ENCODE data around the gene DCUN1D1.

DCUN1D1 gene

DNA sequence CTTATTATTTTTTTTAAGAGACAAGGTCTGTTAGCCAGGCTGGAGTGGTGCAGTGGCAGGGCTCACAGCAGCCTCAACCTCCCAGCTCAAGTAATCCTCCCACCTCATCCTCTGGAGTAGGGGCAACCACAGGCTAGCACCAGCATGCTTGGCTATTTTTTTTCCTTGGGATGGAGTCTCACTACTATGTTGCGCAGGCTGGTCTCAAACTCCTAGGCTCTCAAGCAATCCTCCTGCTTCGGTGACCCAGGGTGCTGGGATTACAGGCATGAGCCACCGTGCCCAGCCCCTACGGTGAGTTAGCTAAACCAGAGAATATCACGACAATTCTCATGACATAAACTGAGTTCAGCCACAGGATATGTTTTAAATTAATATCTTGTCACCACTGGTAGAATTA, 2.0 kb downstream of the DCUN1D1 start:
- no peak for FAIRE-seq
- DNase-seq (ENCODE audit: extremely low spot score, insufficient read length, low read depth) = no peak

DNA sequence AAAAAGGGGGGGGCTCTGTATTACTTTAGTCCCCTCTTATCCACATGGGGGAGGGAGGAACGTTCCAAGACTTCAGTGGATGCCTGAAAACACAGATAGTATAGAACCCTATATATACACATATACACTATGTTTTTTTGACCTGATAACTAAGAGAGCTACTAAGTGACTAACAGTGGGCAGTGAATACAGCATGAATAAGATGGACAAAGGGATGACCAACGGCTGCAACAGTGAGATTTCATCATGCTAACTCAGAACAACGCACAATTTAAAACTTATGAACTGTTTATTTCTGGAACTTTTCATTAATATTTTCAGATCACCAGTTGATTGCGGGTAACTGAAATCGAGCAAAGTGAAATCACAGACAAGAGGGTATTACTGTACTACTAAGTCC, 7.3 kb downstream of the DCUN1D1 start:
- DNase-seq (ENCODE audit: extremely low spot score, insufficient read length, low read depth) (no peak), FAIRE-seq (no peak)

DNA sequence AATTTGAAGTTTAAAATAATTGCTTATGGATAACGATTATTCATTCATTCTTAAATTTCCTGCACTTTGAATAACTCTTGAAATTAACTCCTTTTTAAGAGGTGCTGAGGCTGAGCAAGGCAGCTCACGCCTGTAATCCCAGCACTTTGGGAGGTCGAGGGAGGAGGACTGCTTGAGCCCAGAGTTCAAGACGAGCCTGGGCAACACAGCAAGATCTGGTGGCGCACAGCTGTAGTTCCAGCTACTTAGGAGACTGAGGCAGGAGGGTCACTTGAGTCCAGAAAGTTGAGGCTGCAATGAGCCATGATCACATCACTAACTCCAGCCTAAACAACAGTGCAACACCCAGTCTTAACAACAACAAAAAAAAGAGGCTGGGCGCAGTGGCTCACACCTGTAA, 8.0 kb downstream of the DCUN1D1 start:
- DNase-seq (ENCODE audit: extremely low spot score, insufficient read length, low read depth) (no peak), FAIRE-seq (no peak)

DNA sequence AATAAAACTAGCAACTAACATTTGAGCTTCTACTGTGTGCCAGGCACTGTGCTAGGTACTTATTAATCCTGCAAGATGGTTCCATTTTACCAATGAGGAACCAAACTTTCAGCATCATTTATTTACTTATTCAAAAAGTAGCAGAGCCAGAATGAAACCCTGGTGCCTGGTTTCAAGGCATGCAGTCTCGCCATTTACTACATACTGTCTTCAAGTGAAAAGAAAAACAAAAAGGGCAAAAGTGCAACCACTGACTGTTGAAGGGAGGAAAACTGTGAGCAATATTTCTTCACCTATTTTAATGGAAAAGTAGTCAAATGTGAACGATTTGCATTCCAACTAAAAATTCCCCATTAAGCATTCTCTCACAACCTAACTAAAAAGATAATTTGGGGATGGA, 8.7 kb downstream of the DCUN1D1 start:
- DNase-seq (ENCODE audit: extremely low spot score, insufficient read length, low read depth) = no peak
- FAIRE-seq = peak; percentile 68

DNA sequence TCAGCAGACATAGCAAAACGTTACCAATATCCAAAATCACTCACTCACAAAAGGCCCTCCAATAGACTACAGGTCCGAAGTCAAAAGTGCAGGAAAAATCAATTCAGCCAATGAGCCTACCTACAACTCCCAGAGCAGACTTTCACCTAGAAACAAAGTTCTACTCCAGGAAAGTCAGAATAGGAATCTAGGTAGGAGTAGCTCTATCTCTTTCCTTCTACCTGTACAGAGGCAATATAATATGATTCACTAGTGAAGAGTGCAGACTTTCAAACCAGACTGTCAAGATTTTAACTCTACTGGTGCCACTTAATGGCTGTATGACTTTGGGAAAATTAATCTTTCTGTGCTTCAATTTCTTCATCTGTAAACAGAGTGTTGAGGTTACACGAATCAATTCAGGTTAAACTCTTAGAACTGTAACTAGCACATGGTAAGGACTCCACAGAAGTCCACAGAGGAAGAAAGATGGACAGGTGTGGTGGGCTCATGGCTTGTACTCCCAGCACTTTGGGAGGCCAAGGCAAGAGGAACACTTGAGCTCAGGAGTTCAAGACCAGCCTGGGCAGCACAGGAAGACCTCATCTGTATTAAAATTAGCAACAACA, 9.4 kb downstream of the DCUN1D1 start:
- FAIRE-seq (no peak), DNase-seq (ENCODE audit: extremely low spot score, insufficient read length, low read depth) (no peak)

DNA sequence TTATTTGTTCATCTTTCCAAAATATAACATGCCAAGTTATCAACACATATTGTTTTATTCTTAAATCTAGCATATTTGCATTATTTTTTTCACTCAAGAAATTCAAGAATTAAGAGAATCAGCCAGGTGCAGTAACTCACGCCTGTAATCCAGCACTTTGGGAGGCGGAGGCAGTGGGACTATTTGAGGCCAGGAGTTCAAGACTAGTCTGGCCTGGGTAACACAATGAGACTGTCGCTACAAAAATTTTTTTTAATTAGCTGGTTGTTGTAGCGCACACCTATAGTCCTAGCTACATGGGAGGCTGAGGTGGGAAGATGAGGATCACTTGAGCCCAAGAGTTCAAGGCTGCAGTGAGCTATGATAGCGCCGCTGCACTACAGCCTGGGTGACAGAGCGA, 10.5 kb downstream of the DCUN1D1 start:
- no peak for FAIRE-seq

DNA sequence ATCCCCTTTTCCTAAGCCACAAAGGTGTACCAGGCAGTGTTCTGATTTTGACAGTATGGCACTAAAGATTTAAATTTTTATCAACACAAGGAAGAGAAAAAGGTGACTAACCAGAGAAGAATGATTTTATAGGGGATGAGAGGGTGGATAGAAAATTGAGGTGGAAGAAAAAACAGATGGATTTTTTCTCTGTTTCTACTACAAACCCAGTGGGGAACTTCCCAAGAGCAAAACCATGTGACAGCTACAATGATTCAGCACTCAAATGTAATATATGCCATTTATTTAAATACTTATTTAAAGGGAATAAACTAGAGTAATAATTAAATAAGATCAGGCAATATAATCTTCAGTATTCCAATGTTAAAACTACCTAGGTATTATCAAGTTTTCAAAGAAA, 11.1 kb downstream of the DCUN1D1 start:
- FAIRE-seq = no peak
- no peak for DNase-seq (ENCODE audit: extremely low spot score, insufficient read length, low read depth)

More for the DNA sequence above, 10.5 kb downstream of the DCUN1D1 start:
- DNase-seq (ENCODE audit: extremely low spot score, insufficient read length, low read depth) = no peak

DNA sequence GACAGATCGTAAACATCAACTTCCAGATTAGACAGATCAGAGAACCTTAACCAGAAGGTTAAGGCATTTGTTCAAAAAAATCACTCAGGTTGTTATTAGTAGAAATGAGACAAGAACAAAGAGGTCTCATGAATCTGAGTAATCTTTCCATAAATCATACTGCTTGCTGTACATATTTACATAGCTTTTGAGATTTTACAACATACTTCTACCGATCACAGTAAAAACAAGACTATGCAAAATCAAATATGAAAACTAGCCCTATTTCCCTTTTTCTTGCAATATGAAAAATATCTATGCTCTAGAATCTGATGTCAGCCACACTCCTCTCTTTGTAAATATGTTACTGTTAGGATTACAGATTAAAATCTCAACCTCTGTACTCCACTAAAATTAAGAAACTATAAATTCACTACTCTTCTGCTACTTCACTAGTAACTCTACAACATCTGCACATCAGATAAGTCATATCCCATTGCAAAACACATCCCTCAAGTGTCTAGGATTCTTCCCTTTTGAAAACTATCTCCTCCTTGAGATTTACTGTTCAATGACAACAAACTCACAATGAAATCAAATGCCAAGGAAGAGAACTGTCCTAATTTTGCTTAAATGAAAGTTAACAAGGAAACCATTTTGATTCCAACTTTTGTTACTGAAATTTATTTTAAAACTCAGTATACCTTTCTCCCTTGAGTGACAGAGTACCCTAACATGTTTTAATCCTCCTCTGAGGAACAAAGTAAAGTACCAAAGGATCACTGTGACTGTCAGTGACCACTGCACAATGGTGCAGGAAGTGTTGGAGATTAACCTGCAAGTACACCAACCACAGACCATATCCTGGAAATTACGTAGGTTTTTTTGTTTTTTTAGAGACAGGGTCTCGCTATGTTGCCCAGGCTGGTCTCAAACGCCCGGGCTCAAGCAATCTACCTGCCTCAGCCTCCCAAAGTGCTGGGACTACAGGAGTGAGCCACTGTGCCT, 12.8 kb downstream of the DCUN1D1 start:
- no peak for DNase-seq (ENCODE audit: extremely low spot score, insufficient read length, low read depth)
- peak; percentile 61 for FAIRE-seq

DNA sequence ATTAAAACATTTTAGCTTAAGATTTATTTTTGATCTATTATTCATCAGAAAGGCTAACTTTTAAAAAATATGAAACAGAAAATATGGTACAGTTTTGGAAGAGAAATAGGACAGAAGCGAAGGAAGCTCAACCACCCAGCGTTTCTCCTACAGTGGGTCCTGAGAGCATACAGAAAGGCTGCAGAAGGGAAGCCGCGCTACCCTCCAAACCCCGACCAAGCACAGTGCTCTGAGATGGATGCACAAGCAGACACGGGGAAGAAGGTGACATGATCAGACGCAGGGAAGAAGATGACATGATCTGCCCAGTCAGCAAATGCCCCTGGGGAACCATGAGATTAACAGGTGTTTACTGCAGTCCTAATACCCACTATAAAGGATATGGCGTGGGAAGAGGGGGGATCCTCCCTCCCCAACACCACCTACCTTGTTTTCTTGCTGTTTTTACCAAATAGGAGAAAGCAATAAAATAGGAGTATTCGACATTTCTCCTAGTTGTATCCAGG, 14.4 kb downstream of the DCUN1D1 start:
- FAIRE-seq = no peak
- no peak for DNase-seq (ENCODE audit: extremely low spot score, insufficient read length, low read depth)

DNA sequence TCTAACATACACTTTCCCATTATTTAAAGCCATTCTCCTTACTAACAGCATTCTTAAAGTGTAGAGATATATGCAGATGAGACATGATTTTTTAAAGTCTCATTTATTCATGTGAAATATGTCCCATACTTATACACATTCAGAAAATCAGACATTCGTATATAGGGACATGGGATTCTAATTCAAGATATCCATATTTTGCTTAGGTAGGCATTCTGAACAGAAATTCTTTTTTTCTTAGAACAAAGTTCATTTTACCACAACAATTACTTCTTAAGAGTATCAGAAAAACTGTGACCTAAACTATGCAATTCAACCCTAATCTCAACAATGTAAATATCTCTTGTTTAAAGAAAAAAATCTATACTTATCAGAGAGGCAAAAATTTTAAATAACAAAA, 16.2 kb downstream of the DCUN1D1 start:
- DNase-seq (ENCODE audit: extremely low spot score, insufficient read length, low read depth) (no peak), FAIRE-seq (no peak)

DNA sequence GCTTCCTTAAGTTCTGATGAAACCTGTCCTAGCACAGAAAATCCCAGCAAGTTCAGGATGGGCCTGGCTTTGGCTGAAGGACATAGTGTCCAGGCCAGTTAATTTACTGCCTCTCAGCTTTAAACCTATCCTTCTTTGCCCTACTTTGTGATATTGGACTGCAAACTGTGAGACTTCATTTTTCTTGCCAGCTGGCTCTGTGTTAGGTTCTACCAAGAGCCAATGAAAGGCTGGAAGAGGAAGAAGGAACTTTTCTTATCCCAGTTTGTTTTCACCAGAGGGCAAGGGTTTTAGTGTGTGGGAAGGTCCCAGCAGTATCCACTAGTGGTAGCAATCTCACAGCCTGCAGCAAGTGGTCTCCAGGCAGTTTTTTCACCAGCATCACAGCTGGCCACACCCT, 18.2 kb downstream of the DCUN1D1 start:
- no peak for FAIRE-seq

DNA sequence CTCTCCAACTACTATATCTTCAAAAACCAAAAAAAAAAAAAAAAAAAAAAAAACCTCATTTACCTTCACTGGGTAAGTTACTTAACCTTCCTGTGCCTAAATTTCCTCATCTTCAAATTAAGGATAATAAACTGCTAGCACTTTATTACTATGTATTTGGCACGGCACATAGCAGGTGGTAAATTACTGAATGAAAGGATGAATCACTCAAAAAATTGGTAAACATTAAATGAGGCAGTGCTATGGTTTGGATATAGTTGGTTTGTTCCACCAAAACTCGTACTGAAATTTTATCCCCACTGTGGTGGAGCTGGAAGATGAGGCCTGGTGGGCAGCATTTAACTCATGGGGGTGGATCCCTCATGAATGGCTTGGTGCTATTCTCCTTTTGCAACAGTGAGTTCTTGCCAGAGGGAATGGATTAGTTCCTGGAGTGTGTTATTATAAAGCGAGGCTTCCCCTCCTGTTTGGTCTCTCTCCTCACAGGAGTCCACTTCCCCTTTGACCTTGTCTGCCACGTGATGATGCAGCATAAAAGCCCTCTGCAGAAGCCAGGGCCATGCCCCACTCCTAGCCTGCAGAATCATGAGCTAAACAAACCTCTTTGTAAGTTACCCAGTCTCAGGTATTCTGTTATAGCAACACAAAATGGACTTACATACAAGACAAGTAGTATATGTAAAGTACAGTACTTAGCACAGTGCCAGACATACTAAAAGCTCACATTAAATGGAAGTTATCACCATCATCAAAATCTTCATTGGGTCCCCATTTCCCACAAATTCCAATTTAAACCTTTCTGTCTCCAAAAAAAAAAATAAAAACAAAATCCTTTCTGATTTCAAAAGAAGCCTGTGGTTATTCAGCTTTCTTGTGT, 20.6 kb downstream of the DCUN1D1 start:
- no peak for DNase-seq (ENCODE audit: extremely low spot score, insufficient read length, low read depth)
- no peak for FAIRE-seq

More for the DNA sequence above, 18.2 kb downstream of the DCUN1D1 start:
- no peak for DNase-seq (ENCODE audit: extremely low spot score, insufficient read length, low read depth)

DNA sequence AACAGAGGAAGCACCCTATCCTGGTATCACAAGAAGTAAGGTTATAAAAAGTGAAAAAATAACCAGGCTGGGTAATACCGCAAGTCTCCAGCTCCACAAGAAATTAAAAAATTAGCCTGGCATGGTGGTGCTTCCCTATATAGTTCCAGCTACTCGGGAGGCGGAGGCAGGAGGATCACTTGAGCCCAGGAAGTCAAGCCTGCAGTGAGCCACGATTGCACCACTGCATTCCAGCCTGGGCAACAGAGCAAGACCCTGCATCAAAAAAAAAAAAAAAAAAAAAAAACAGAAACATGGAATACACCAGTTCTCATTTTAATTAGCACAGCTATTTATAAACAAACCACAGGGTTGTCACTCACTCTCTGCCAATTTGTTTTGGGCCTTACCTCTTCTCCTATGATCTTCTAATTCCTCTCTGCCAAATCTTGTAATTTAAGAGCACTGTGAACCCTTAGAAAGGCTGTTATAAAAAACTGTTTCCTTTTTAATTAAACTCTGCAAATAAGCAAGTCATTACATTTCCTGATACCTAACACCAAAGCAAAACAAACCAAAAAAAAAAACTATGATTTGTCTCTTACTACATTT, 22.6 kb downstream of the DCUN1D1 start:
- DNase-seq (ENCODE audit: extremely low spot score, insufficient read length, low read depth) = no peak
- no peak for FAIRE-seq

DNA sequence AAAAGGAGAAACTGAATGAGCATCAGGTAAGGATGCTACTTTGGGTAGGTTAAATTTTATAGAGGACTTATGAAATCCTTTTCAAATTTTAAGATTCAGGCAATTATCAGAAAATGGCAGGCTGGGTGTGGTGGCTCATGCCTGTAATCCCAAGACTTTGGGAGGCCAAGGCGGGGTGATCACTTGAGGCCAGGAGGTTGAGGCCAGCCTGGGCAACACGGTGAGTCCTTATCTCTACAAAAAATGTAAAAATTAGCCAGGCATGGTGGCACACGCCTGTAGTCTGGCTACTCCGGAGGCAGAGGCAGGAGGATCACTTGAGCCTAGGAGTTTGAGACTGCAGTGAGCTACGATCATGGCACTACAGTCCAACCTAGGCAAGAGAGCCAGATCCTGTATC, 23.1 kb downstream of the DCUN1D1 start:
- FAIRE-seq = no peak
- no peak for DNase-seq (ENCODE audit: extremely low spot score, insufficient read length, low read depth)

DNA sequence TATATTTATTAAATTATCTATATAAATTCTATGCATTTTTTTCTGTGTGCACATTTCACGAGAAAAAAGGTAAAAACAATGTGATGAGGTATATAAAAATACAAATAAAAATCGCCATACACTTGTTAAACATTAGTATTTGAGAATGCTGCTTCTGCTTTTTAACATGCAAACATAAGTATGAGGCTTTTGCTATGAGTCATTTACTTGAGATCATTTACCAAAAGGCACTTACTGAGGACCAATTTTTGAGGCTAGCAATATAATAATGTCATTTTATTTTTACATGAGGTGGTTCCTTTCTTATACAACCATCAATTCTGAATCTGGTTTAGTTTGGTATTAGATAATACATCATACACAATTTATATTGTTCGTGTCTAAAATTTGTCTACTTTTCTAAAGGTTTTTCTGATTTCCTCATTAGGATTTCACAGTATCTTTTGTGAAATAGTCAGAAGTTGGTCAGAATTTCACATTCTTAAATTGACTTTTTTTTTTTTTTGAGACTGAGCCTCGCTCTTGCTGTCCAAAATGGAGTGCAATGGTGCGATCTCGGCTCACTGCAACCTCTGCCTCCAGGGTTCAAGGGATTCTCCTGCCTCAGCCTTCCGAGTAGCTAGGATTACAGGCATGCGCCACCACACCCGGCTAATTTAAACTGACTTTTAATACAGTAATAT, 25.6 kb downstream of the DCUN1D1 start:
- DNase-seq (ENCODE audit: extremely low spot score, insufficient read length, low read depth) (no peak), FAIRE-seq (peak; percentile 78)

DNA sequence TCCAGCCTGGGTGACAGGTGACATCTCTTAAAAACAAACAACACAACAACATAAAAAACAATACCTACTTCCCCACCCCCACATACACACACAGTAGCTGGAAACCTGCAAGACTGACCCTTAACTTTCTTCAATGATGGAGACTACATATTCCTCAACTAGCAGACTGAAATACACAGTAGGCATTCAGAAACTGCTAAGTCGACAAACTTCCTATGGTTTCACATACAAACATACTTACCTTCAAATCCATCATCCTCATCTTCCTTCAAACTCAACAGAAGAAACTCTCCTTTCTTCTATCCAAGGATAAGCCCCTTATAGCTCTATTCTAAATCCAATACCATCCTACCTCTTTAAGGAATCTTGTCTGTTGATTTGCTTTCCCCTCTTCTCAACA, 30.6 kb downstream of the DCUN1D1 start:
- FAIRE-seq (no peak), DNase-seq (ENCODE audit: extremely low spot score, insufficient read length, low read depth) (no peak)

DNA sequence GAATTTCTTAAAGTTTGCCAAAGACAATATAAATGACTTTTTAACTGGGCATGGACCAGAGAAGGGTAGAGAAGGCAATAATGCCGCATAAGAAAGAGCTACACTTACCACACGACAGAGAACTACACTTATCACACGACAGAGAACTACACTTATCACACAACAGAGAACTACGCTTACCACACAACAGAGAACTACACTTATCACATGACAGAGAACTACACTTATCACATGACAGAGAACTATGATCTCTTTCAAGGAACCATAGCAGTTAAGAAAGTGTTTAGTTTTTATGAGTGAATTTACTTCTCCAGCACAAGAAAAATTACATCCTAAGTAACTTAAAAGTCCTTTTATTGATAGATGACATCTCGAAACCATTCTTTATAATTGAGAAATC, 32.0 kb downstream of the DCUN1D1 start:
- DNase-seq (ENCODE audit: extremely low spot score, insufficient read length, low read depth) = no peak
- no peak for FAIRE-seq

DNA sequence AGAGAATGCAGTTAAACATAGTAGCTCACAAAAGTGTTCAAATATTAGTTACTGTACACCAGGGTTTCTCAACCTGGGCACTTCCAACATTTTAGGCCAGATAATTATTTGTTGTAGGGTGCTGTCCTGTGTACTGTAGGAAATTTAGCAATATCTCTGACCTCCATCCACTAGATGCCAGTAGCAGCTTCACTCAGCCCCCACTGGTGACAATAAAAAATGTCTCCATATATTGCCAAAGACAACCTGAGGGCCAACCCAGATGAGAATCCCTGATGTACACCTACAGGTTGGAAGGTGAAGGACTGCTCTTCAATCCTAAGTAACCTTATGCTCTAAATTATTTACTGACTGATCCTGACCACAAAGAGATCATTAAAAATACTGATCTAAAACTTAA, 32.5 kb downstream of the DCUN1D1 start:
- FAIRE-seq (no peak), DNase-seq (ENCODE audit: extremely low spot score, insufficient read length, low read depth) (no peak)

DNA sequence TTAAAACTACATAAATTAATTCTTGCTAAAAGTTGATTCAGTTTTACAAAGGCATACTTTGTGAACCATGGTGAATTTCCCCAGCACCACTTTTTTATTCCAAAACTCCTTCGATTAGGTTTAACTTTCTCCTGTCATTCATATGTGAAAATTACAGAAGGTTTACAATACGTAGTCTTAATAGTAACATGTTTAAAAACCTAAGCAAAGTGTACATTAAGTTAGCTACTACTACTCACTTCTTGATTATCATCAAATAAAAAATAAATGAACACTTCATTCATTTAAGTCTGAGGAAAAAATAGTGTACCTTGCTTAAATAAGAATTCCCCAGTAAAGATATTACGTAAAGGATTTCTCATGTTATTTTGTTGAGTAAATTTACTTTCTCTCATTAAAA, 38.6 kb downstream of the DCUN1D1 start:
- DNase-seq (ENCODE audit: extremely low spot score, insufficient read length, low read depth) = no peak
- FAIRE-seq = no peak

All from GM18507 (cell line).